A549 (cell line): Measurements from ENCODE around the gene COA7.

Experiments
- CEBPB ChIP-seq, 2 experiments: fragments of >200 bp in 1 of 2; sonication (Bioruptor Twin) in 1 of 2; formaldehyde crosslinking in 1 of 2; IDR thresholded peaks; 2 replicates each; pipeline ENCODE4 v1.6.1; 2012 to 2016
- EHF ChIP-seq: fragments of 250-450 bp; sonication (Bioruptor Pico); IDR thresholded peaks from 2 replicates; pipeline ENCODE4 v1.5.0; 2020; ENCODE audit warnings: mild to moderate bottlenecking
- EP300 ChIP-seq, 2 experiments: fragments of >200 bp; sonication (Bioruptor Twin); formaldehyde crosslinking; IDR thresholded peaks; 2 replicates in 1 of 2; 3 replicates in 1 of 2; pipeline ENCODE4 v1.6.1; 2016 to 2017
- KDM1A ChIP-seq: fragments of 200-600 bp; sonication (generic); IDR thresholded peaks from 2 replicates; pipeline ENCODE4 v1.6.1; 2016; ENCODE audit warnings: low read depth, mild to moderate bottlenecking
- POLR2A ChIP-seq: IDR thresholded peaks from 2 replicates; pipeline ENCODE4 v1.6.1; 2012; ENCODE audit warnings: mild to moderate bottlenecking, low read length
- RAD21 ChIP-seq, 2 experiments: fragments of >200 bp in 1 of 2; sonication (Bioruptor Twin) in 1 of 2; formaldehyde crosslinking in 1 of 2; IDR thresholded peaks in 1 of 2; conservative IDR thresholded peaks in 1 of 2; 2 replicates in 1 of 2; 3 replicates in 1 of 2; pipeline ENCODE4 v1.6.1; 2012 to 2018; ENCODE audit warnings: inconsistent platforms in 1 of 2
- SMC3 ChIP-seq: fragments of >200 bp; sonication (Bioruptor Twin); formaldehyde crosslinking; IDR thresholded peaks from 3 replicates; pipeline ENCODE4 v1.6.1; 2018; ENCODE audit warnings: inconsistent platforms
- SREBF2 ChIP-seq: fragments of 450-650 bp; IDR thresholded peaks from 2 replicates; pipeline ENCODE4 v1.6.1; 2014; ENCODE audit warnings: mild to moderate bottlenecking, moderate library complexity
- TF ChIP-seq, protein P1 (sequence below): fragments of >200 bp; sonication (Bioruptor Twin); formaldehyde crosslinking; IDR thresholded peaks from 3 replicates; pipeline ENCODE4 v1.5.1; 2016
- TF ChIP-seq, protein P2 (sequence below): IDR thresholded peaks from 2 replicates; pipeline ENCODE4 v1.6.1; 2012
- TF ChIP-seq, protein P3 (sequence below): IDR thresholded peaks from 2 replicates; pipeline ENCODE4 v1.6.1; 2012
- TF ChIP-seq, protein P4 (sequence below): fragments of 450-650 bp; IDR thresholded peaks from 2 replicates; pipeline ENCODE4 v1.6.1; 2014; ENCODE audit warnings: antibody characterized with exemption

DNA sequence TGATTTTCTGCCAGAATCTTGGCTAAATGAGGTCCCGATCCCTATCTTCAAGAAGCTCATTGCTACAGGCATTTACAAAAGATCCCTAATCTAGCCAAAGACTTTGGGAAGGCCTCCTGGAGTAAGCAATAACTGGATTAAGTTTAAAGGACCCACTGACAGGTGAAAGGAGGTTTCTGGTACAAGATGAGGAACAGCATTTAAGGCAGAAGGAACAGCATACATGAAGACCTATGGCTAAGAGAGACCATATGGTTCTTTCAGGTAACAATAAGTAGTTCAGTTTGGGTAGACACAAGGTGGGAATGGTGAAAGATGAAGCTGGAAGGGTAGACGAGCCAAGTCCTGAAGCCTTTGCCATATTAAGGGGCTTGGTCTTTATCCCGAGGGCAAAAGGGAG lies 37.3 kb downstream of the COA7 start:
- no peak for TF ChIP-seq EHF (CRISPR knock-in tag)
- no peak for TF ChIP-seq KDM1A
- TF ChIP-seq, protein P1, sequence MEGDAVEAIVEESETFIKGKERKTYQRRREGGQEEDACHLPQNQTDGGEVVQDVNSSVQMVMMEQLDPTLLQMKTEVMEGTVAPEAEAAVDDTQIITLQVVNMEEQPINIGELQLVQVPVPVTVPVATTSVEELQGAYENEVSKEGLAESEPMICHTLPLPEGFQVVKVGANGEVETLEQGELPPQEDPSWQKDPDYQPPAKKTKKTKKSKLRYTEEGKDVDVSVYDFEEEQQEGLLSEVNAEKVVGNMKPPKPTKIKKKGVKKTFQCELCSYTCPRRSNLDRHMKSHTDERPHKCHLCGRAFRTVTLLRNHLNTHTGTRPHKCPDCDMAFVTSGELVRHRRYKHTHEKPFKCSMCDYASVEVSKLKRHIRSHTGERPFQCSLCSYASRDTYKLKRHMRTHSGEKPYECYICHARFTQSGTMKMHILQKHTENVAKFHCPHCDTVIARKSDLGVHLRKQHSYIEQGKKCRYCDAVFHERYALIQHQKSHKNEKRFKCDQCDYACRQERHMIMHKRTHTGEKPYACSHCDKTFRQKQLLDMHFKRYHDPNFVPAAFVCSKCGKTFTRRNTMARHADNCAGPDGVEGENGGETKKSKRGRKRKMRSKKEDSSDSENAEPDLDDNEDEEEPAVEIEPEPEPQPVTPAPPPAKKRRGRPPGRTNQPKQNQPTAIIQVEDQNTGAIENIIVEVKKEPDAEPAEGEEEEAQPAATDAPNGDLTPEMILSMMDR: no peak
- TF ChIP-seq, protein P2, sequence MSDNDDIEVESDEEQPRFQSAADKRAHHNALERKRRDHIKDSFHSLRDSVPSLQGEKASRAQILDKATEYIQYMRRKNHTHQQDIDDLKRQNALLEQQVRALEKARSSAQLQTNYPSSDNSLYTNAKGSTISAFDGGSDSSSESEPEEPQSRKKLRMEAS: no peak
- no peak for TF ChIP-seq POLR2A
- TF ChIP-seq SREBF2: no peak
- TF ChIP-seq, protein P3, sequence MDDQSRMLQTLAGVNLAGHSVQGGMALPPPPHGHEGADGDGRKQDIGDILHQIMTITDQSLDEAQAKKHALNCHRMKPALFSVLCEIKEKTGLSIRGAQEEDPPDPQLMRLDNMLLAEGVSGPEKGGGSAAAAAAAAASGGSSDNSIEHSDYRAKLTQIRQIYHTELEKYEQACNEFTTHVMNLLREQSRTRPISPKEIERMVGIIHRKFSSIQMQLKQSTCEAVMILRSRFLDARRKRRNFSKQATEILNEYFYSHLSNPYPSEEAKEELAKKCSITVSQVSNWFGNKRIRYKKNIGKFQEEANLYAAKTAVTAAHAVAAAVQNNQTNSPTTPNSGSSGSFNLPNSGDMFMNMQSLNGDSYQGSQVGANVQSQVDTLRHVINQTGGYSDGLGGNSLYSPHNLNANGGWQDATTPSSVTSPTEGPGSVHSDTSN: no peak
- no peak for TF ChIP-seq CEBPB (IDR thresholded peaks at IDR 0.05)
- TF ChIP-seq RAD21 (conservative IDR thresholded peaks at IDR 0.05 in 1 of 2, IDR thresholded peaks at IDR 0.05 in 1 of 2): no peak
- TF ChIP-seq EP300 (IDR thresholded peaks at IDR 0.05): no peak
- TF ChIP-seq SMC3: no peak
- TF ChIP-seq, protein P4, sequence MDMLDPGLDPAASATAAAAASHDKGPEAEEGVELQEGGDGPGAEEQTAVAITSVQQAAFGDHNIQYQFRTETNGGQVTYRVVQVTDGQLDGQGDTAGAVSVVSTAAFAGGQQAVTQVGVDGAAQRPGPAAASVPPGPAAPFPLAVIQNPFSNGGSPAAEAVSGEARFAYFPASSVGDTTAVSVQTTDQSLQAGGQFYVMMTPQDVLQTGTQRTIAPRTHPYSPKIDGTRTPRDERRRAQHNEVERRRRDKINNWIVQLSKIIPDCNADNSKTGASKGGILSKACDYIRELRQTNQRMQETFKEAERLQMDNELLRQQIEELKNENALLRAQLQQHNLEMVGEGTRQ: no peak
